K562 (cell line): ENCODE measurements around the gene LYRM1. TPM values are rescaled to one million over a fixed set of nuclear protein-coding genes. Genes with fewer than 3 reads are reported as not detected.
A peak's percentile ranks its signal among the peaks of the same experiment; 100 is the strongest.

Experiments used
- ADNP ChIP-seq: fragments of 200-800 bp; sonication (Bioruptor generic); IDR thresholded peaks from 2 replicates; pipeline ENCODE4 v1.6.1; 2016; ENCODE audit warnings: missing genetic modification characterization, missing compliant biosample characterization
- CBX3 ChIP-seq, 2 experiments: IDR thresholded peaks; 1 replicate in 1 of 2; 2 replicates in 1 of 2; pipeline ENCODE4 v1.6.1; 2012; ENCODE audit warnings: inconsistent platforms in 2 of 2, low read length in 2 of 2, borderline replicate concordance in 1 of 2, control low read depth in 1 of 2
- ESRRA ChIP-seq: fragments of 450-650 bp; IDR thresholded peaks from 2 replicates; pipeline ENCODE4 v1.6.1; 2014; ENCODE audit warnings: low read depth, mild to moderate bottlenecking, moderate library complexity, borderline replicate concordance
- HDAC2 ChIP-seq: fragments of 450-650 bp; IDR thresholded peaks from 2 replicates; pipeline ENCODE4 v1.6.1; 2016; ENCODE audit warnings: mild to moderate bottlenecking
- IRF2 ChIP-seq: sonication (generic); formaldehyde crosslinking; IDR thresholded peaks from 2 replicates; pipeline ENCODE4 v1.8.1; 2022; ENCODE audit warnings: mild to moderate bottlenecking, missing genetic modification reagents
- MEF2A ChIP-seq: IDR thresholded peaks from 2 replicates; pipeline ENCODE4 v1.6.1; 2011; ENCODE audit warnings: low read depth, mild to moderate bottlenecking, low read length, moderate library complexity; ENCODE audit not compliant: control insufficient read depth
- NFE2L1 ChIP-seq: fragments of 450-650 bp; IDR thresholded peaks from 2 replicates; pipeline ENCODE4 v1.6.1; 2016; ENCODE audit warnings: missing genetic modification characterization, low read depth, mild to moderate bottlenecking, missing compliant biosample characterization, moderate library complexity, borderline replicate concordance
- RBM25 ChIP-seq: fragments of 200-400 bp; formaldehyde crosslinking; IDR thresholded peaks from 2 replicates; pipeline ENCODE4 v1.6.1; 2018; ENCODE audit warnings: low read length, low read depth, moderate library complexity; ENCODE audit not compliant: severe bottlenecking
- RCOR1 ChIP-seq, 2 experiments: IDR thresholded peaks; 2 replicates each; pipeline ENCODE4 v1.6.1; 2012; ENCODE audit warnings: low read depth in 2 of 2, low read length in 2 of 2, borderline replicate concordance in 1 of 2, improper control_type of control experiment in 1 of 2
- RFX1 ChIP-seq: fragments of 450-650 bp; IDR thresholded peaks from 2 replicates; pipeline ENCODE4 v1.6.1; 2016; ENCODE audit warnings: mild to moderate bottlenecking, moderate library complexity
- SMARCA5 ChIP-seq: fragments of 450-650 bp; IDR thresholded peaks from 2 replicates; pipeline ENCODE4 v1.6.1; 2016
- STAT5A ChIP-seq: IDR thresholded peaks from 2 replicates; pipeline ENCODE4 v1.6.1; 2012; ENCODE audit warnings: low read length, inconsistent platforms, borderline replicate concordance
- ZNF140 ChIP-seq: fragments of 250-450 bp; sonication (Bioruptor Pico); IDR thresholded peaks from 2 replicates; pipeline ENCODE4 v1.8.0; 2021; ENCODE audit warnings: moderate library complexity, mild to moderate bottlenecking, inconsistent platforms
- polyA plus RNA-seq, 8 experiments: library from polyadenylated mRNA; depleted of rRNA in 4 of 8; stranded (reverse) in 5 of 8; unstranded in 3 of 8; fragments of >200 nt; fragmentation: Nextera tagmentation in 2 of 8; fragmentation: Illumina TruSeq in 1 of 8; extraction: Ambion mirVana in 2 of 8; extraction: Trizol in 1 of 8; gene quantifications; 2 replicates each; pipeline versions ENCODE4 v1.2.1 to v1.2.3, GENCODE V29; 2011 to 2014; ENCODE audit warnings: inconsistent platforms in 1 of 8, missing spikeins in 1 of 8
- total RNA-seq, 7 experiments: library from RNA; depleted of rRNA in 6 of 7; stranded (reverse); fragments of >200 nt in 6 of 7; fragmentation: Illumina TruSeq in 2 of 7; extraction: Trizol in 2 of 7; gene quantifications; 2 replicates each; pipeline versions ENCODE4 v1.2.1 to v1.2.3, GENCODE V29; 2011 to 2021; ENCODE audit warnings: low replicate concordance in 1 of 7
- TF ChIP-seq, protein P1 (sequence below): fragments of 450-650 bp; formaldehyde crosslinking; conservative IDR thresholded peaks from 2 replicates; pipeline ENCODE4 v1.4.0; 2022; ENCODE audit warnings: mild to moderate bottlenecking, missing genetic modification characterization
- TF ChIP-seq, protein P2 (sequence below): sonication (generic); formaldehyde crosslinking; IDR thresholded peaks from 2 replicates; pipeline ENCODE4 v1.9.0; 2022; ENCODE audit warnings: mild to moderate bottlenecking, missing genetic modification reagents
- TF ChIP-seq, protein P3 (sequence below): sonication (generic); formaldehyde crosslinking; IDR thresholded peaks from 2 replicates; pipeline ENCODE4 v1.8.0; 2022; ENCODE audit warnings: missing genetic modification reagents, mild to moderate bottlenecking, moderate library complexity, borderline replicate concordance
- TF ChIP-seq, protein P4 (sequence below): fragments of 250-450 bp; sonication (Bioruptor Pico); IDR thresholded peaks from 2 replicates; pipeline ENCODE4 v1.4.0; 2020

The LYRM1 gene
- total and polyA plus RNA-seq, 9 of the 15 experiments (the other 6 are each of a cell fraction or from before 2014, with no cell fraction given): 17.5 to 44.1 (median 32.7) TPM

DNA sequence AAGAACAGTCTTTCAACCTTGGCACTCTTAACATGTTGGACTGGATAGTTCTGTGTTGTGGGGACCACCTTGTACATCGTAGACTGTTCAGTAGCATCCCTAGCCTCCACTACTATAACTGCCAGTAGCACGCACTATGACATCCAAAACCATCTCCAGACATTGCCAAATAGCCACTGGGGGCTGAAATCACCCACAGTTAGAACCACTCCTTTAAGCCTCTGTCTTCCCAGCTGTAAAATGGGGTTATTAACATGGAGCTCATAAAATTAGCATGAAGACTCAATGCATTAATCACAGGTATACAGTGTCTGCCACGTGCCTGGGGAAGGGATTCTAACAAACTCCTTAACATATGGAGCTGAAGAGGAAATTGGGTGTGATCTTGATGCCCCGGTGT, 49.7 kb downstream of the LYRM1 start (continued):
- TF ChIP-seq IRF2 (CRISPR knock-in tag): no peak
- TF ChIP-seq ZNF140 (CRISPR knock-in tag): no peak
- TF ChIP-seq, protein P1, sequence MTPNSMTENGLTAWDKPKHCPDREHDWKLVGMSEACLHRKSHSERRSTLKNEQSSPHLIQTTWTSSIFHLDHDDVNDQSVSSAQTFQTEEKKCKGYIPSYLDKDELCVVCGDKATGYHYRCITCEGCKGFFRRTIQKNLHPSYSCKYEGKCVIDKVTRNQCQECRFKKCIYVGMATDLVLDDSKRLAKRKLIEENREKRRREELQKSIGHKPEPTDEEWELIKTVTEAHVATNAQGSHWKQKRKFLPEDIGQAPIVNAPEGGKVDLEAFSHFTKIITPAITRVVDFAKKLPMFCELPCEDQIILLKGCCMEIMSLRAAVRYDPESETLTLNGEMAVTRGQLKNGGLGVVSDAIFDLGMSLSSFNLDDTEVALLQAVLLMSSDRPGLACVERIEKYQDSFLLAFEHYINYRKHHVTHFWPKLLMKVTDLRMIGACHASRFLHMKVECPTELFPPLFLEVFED (CRISPR knock-in tag): no peak
- TF ChIP-seq, protein P2, sequence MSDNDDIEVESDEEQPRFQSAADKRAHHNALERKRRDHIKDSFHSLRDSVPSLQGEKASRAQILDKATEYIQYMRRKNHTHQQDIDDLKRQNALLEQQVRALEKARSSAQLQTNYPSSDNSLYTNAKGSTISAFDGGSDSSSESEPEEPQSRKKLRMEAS (CRISPR knock-in tag): no peak
- TF ChIP-seq NFE2L1 (tag): no peak
- TF ChIP-seq SMARCA5: peak; percentile 67; the same call in 1 of the 2 replicates
- TF ChIP-seq, protein P3, sequence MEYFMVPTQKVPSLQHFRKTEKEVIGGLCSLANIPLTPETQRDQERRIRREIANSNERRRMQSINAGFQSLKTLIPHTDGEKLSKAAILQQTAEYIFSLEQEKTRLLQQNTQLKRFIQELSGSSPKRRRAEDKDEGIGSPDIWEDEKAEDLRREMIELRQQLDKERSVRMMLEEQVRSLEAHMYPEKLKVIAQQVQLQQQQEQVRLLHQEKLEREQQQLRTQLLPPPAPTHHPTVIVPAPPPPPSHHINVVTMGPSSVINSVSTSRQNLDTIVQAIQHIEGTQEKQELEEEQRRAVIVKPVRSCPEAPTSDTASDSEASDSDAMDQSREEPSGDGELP (CRISPR knock-in tag): no peak
- no peak for TF ChIP-seq MEF2A
- TF ChIP-seq ADNP (tag): peak; percentile 54; the same call in 1 of the 2 replicates
- no peak for TF ChIP-seq STAT5A
- TF ChIP-seq CBX3 (IDR thresholded peaks at IDR 0.05; ENCODE audit: borderline replicate concordance in 1 of 2, low read length in 2 of 2): 0 out of 3 replicates have a peak, but pooled peaks of 1 of the 2 experiments have one; percentile 23
- TF ChIP-seq RFX1: no peak
- TF ChIP-seq RCOR1 (IDR thresholded peaks at IDR 0.05; ENCODE audit: borderline replicate concordance in 1 of 2, low read depth in 2 of 2, low read length in 2 of 2): peak in 1 of 2 experiments; percentile 61; a peak in 2 of 4 replicates
- TF ChIP-seq ESRRA: peak; percentile 46; the same call in 1 of the 2 replicates
- TF ChIP-seq, protein P4, sequence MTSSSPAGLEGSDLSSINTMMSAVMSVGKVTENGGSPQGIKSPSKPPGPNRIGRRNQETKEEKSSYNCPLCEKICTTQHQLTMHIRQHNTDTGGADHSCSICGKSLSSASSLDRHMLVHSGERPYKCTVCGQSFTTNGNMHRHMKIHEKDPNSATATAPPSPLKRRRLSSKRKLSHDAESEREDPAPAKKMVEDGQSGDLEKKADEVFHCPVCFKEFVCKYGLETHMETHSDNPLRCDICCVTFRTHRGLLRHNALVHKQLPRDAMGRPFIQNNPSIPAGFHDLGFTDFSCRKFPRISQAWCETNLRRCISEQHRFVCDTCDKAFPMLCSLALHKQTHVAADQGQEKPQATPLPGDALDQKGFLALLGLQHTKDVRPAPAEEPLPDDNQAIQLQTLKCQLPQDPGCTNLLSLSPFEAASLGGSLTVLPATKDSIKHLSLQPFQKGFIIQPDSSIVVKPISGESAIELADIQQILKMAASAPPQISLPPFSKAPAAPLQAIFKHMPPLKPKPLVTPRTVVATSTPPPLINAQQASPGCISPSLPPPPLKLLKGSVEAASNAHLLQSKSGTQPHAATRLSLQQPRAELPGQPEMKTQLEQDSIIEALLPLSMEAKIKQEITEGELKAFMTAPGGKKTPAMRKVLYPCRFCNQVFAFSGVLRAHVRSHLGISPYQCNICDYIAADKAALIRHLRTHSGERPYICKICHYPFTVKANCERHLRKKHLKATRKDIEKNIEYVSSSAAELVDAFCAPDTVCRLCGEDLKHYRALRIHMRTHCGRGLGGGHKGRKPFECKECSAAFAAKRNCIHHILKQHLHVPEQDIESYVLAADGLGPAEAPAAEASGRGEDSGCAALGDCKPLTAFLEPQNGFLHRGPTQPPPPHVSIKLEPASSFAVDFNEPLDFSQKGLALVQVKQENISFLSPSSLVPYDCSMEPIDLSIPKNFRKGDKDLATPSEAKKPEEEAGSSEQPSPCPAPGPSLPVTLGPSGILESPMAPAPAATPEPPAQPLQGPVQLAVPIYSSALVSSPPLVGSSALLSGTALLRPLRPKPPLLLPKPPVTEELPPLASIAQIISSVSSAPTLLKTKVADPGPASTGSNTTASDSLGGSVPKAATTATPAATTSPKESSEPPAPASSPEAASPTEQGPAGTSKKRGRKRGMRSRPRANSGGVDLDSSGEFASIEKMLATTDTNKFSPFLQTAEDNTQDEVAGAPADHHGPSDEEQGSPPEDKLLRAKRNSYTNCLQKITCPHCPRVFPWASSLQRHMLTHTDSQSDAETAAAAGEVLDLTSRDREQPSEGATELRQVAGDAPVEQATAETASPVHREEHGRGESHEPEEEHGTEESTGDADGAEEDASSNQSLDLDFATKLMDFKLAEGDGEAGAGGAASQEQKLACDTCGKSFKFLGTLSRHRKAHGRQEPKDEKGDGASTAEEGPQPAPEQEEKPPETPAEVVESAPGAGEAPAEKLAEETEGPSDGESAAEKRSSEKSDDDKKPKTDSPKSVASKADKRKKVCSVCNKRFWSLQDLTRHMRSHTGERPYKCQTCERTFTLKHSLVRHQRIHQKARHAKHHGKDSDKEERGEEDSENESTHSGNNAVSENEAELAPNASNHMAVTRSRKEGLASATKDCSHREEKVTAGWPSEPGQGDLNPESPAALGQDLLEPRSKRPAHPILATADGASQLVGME (CRISPR knock-in tag): no peak
- peak; percentile 89 for TF ChIP-seq RBM25
- peak; percentile 51; the same call in 1 of the 2 replicates for TF ChIP-seq HDAC2
